T-helper 1 cell (primary cell): Measurements from ENCODE around the gene DMAC2L.
A peak's percentile ranks its signal among the peaks of the same experiment; 100 is the strongest.
"Not testable (repeated sequence)": the region's sequence is repeated elsewhere in the genome, so short reads cannot be mapped to it uniquely, and the experiment has no call there.

Experiments used
- DNase-seq, 5 donors: peaks; one replicate each; pipeline ENCODE4 v3.0.0-alpha.2; 2012 to 2020

The DMAC2L gene

DNA sequence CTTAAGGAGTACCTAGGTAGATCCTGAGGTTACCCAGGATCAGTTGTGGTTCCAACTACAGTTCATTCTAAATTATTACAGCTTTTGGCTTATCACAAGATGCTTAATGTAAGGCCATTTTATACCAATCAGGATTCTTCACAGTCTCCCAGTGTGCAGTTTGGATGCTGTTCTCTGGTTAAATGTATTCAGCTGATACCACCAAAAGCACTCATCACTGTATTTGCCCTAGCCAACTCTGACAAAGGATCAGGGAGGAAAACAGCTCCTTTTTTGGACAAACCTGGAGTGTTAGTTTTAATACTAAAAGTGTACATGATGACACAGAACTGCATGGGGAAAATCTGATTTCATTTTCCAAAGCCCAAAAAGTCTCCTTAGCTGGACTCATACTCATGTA is 19.5 kb downstream of the DMAC2L start:
- DNase-seq, result no peak

DNA sequence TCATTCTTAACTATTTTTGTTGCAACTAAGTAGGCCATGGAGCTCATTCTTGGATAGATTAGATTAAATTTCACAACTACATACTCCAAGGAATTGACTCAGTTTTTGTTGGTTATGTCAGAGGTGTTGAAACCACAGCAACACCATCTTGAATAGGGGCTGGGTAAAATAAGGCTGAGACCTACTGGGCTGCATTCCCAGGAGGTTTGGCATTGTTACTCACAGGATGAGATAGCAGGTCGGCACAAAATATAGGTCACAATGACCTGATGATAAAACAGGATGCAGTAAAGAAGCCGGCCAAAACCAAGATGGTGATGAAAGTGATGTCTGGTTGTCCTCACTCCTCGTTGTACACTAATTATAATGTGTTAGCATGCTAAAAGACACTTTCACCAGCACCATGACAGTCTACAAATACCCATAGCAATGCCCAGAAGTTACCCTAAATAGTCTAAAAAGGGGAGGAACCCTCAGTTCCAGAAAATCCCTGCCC is 20.9 kb downstream of the DMAC2L start:
- no peak for DNase-seq

DNA sequence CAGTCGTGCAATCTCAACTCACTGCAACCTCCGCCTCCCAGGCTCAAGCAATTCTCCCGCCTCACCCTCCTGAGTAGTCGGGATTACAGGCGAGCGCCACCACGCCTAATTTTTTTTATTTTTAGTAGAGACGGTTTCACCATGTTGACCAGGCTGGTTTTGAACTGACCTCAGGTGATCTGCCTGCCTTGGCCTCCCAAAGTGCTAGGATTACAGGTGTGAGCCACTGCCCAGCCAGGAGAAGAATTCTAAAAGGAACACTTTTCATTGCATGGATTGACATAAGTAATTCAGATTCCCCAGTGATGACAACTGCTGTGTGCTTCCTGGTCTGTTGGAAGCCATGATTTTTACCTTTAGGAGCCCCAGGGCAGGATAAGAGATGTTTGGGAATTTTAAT is 22.1 kb downstream of the DMAC2L start:
- DNase-seq, result no peak

DNA sequence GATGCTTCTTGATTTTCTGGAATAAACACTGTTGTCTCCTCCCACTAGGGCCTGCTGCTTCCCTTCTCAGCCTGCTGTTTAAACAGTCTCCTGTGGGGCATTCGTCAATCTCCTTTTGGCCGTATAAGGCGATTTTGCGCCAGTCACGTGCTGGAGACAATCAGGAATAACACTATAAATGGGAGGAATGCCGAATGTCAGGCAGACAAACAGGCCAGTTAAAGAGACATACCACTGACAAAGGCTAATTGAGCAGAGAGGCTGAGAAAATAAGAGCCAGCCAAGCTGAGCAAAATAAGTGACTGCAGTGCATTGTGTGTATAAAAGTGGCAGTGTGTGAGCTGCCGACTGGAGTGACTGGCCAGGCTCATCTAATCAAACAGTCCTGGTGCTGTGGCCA is 23.3 kb downstream of the DMAC2L start:
- no peak for DNase-seq

DNA sequence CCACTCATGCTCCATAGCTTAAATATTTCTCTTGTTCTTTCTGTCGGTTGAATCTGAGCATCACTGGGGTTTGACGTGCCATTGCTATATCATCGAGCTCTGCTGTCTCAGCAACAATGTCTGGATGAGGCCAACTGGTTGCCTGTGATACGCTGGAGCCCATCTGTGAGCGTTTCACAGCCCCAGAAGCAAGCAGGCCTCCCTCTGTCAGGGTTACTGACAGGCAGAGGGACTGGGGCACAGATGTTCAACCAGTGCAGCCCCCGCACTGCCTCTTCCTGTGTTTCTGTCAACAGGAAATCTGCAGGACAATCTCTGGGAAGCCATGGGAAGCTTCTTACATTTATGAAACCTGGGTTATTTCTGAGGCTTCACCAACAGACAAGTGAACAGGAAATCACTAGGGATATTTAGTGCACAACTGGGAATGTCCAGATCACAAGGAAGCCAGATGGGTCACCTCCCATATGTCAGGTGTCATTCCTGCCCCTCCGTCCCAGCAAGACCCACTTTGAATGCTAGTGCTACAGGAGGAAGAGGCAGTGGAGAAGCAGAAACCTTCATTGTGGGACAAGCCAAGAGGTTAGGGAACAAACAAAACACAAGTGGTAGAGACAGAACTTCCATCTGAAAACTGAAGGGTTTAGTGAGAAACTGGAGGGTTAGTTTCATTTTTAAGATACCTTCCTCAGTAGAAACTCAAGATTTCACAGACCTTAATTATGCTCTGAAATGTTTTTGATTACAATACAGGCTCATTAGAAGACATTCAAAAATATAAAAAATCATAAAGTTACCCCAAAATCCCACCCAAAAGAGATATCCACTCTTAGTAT is 24.1 kb downstream of the DMAC2L start:
- DNase-seq, result no peak

DNA sequence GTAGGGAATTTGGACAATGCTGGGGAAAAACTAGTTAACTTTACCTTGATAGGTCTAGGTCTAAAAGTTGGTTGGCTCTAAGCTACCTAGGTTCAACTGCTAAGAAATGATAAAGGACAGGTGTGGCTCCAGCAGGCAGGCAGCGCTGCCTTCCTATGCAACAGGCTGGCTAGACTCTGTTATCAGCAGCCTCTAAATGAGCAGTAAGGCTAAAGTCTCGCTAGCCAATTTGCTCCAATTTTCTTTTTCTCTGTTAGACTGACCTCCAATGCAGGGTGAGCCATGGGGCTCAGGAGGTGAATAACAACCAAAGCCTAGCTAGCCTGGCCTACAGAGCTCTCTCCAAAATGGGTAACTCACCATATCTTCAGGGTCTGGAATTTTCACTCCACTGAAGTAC is 26.5 kb downstream of the DMAC2L start:
- no peak for DNase-seq

DNA sequence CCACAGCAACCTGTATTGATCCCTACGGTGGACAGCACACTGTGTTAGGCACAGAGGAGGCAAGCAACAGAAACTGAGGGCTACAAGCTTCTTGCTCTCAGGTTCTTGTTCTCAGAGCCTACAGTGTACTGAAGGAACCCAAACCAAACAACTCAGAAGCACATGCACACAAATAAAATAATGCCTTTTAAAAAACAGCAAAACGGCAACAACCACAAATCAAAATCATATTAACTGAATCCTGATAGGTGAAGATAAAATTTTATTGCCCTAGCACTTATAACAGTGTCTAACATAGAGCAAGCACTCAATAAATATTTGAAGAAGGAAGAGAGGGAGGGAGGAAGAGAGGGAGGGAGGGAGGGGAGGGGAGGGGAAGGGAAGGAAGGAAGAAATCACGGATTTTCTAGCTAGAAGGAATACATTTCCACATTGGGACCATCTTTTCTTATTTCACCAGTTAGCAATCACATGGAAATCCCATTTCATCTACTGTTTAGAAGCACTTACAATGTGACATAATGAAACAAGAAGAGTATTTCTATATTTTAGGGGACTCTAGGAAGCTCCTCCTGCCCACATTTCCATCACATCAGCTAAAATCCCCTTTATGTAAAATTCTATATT is 27.2 kb downstream of the DMAC2L start:
- DNase-seq, result no peak

DNA sequence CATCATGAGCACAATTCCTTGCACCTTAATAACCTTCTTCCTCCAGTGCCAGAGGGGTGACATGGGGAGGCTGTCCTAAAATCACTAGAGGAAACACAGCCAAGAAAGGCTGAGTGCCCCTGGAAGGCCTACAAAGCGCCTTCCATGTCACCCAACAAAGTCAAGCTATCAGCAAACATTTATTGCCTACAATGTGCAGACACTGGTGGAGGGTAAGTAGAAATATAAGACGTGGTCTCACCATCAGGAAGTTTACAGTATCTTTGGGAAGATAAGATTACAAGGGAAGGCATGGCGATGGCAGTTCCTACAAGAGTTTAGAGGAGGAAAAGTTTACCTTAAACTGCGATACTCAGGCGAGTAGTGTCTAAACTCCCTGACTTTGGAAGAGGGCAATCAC is 27.9 kb downstream of the DMAC2L start:
- no peak for DNase-seq

DNA sequence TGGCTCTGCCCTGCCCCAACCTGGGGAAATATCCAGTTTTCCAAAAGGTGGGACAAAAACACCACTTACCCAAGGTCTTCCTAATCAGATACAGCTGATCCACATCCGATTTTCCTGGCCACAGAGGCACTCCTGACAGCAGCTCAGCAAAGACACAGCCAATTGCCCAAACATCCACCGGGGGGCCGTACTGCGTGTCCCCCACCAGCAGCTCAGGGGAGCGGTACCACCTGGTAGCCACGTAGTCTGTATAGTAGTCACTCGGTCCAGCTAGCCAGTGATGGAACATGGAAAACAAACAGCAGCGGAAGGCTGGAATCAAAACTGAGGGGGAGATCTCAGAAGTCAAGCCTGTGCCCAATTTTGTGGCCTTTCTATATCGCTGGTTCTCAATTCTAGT is 28.8 kb downstream of the DMAC2L start:
- no peak for DNase-seq

DNA sequence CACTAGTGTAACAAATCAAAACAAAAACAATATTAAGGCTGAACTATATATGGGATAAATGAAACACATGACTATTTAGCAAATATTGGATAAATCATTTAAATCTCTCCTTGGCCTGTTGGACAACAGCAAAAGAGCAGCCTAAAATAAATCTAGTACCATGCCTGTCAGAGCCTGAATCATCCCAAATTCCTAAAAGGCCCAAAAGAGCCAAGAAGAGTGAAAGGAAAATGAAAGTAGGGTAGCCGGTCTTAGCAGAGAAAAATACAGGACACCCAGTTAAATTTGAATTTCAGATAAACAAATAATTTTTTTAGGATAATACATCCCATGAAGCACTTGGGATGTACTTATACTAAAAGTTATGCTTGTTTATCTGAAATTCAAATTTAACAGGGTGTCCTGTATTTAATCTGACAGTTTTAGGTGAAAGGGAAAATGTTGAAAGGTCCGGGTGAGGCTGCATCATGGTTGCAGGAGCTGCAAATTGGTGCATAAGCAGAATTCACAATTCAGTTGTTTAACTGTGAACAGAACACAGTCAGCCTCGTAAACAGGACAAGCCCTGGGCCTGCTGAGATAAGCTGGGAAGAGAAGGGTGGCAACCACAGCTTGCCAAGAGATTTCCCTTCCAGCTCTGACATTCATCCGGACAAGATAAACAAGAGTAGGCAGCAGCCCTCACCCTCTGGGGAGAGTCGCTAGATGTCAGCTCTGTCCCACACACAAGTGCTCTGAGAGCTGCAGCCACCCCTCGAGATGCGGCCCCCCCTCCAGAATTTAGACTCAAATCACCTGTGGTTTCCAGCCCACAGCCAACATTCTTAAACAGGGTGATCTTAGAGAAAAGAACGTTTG is 30.3 kb downstream of the DMAC2L start:
- peak in 1 of 5 donors; percentile 9 for DNase-seq

DNA sequence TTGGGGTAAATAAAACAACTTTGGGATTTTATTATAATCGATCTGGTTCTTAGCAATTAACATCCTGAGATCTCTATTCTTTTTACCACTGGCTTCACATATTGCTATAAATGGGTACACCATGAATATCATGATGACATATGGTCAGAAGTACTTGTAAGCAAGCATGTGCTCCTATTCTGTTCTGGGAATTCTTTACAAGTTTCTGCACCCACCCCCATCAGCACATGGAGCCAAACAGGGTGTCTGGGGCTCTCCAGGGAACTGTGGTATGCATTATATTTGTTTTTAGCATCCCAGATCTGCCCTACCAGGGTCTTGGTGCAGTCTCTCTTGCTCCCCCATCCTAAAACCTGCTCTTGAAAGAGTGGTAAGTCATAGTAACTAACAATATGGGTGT is 31.3 kb downstream of the DMAC2L start:
- DNase-seq, result no peak

DNA sequence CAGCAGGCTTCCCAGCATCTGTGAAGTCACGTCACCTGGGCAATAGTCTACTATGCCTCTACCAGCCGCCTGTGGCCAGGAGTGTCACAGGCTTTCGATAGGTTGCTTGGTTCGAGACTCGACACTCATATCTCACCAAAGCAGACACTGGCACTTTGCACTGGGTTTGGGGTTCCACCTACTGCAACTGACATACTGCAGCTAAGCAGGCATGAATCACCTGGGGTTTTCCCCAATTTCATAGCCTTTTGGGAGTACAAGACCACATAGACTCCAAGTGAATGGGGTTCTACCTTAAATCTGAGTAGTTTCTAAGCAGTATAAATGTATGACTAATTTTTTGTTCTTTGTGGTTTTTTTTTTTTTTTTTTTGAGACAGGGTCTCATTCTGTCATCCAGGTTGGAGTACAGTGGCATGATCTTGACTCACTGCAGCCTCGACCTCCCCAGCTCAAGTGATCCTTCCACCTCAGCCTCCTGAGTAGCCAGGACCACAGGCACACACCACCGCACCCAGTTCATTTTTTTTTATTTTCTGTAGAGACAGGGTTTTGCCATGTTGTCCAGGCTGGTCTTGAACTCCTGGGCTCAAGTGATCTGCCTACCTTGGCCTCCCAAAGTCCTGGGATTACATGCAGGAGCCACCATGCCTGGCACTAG is 32.1 kb downstream of the DMAC2L start:
- DNase-seq, result peak in 1 of 5 donors; percentile 78

DNA sequence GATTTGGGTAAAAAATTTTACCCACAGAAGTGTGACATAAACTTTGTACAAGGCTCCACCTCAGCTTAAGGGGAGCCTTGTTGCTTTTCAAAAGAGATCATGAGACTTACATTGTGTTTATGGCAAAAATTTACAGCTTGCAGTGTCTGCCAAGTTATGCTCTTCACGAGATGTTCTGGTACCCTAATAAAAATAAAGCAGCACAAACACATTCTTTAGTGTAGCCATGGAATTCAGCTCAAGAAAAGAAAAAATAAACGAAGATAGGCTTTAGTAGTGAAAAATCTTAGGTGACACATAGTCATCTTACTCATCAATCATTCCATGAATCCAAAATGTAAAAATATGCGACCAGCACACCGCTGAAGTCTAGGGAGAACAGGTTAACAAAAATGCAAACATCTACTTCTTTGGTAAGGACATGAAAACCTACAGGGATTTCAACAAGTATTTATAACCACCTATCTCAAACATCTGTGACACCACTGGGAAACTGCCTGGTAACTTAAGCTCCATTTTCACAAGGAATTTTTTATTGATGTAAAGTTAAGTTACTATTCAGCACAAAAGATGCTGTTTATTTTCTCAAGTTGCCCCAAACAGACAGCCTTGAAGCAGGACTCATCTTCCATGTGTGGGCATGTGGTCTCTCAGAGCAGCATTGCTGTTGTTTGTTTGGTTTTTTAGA is 32.9 kb downstream of the DMAC2L start:
- DNase-seq, result no peak

DNA sequence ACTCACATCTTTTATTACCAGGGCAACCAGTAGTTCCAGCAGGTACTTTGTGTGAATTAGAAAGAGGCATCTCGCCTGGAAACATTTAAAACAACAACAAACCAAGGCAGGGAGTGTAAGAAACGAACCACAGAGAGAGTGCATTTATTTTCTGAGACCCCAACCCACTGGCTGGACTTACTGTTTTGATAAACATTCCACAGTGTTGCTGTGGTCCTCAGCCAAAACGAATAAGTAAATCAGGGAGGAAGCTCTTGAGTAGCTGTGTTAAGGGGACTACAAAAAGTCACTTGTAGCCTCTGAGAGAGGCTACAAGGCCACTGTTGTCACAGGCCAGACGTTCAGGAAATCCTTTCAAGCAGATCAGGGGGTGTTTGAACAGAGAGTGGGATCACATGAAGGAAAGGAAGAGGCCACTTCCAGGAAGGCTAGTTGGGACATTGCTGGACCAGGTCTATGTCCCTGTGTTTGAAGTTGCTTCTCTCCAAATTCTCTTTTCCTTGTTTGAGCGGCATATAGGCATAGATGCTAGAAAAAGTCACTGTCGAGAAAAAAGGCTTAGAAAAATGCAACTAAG is 33.8 kb downstream of the DMAC2L start:
- no peak for DNase-seq

DNA sequence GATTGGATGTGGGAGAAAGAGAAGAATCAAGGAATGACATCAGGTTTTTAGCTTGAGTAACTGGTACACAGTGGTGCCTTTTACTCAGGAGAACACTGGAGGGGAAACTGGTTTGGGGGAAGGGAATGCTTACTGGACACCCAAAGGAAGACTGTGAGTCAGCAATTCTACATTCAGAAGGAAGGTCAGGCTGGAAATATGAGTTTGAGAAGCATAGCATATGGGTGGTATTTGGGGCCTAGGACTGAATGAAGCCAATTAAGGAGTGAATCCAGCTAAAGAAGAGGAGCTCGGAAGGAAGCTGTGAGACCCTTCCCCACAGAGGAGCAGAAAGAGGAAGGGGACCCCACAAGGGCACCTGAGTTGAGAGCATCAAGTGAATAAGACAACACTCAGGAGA is 35.4 kb downstream of the DMAC2L start:
- no peak for DNase-seq

DNA sequence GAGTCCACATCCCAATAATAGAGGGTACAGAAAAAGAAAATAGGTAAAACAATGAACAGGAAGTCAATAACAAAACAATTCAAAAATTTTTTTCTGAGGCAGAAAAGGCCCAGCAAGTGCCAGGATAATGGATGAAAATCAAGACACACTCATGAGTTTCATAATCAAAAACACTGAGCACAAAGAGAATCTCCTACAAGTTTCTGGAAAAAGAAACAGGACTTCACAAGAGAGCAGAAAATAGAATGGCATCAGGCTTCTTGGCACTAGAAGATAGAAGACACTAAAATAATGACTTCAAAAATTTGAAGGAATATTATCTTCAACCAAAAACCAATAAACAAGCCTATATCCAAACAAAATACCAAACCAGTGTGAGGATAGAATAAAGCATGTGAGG is 36.8 kb downstream of the DMAC2L start:
- no peak for DNase-seq

DNA sequence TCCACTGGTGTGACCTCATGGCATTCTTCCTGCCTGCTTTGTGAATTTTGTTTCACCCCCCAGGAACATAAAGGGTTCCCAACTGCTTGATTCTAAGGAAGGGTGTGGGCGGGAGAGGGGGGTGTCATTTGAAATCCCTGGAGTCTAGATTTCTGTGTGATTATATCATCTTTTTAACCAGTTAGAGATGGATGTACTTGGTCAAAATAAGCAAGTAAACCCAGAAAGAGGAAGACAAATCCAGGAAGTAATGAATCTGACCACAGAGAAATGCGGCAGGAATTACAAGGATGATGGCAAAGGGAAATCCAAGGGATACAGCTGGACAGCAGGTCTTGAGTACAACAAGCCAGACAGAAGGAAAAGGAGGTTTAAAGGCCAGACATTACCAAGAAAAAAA is 38.9 kb downstream of the DMAC2L start:
- no peak for DNase-seq

DNA sequence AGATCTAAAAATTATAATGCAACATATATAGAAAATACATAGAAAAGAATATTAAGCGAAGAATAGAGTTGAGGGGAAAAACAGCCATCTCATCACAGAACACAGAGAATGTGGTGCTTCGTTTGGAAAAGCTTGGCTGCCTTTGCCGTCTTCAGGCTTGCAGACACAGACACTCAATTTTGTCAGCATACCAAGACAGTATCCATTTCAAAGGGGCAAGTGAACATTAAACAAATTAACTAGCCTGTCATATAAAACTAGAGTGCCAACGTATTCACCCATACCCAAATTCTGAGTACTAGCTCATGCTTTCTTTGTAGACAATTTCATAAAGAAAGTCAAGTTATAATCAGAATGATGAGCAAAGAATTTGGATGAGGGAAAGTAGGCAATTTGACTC is 40.5 kb downstream of the DMAC2L start:
- no peak for DNase-seq

DNA sequence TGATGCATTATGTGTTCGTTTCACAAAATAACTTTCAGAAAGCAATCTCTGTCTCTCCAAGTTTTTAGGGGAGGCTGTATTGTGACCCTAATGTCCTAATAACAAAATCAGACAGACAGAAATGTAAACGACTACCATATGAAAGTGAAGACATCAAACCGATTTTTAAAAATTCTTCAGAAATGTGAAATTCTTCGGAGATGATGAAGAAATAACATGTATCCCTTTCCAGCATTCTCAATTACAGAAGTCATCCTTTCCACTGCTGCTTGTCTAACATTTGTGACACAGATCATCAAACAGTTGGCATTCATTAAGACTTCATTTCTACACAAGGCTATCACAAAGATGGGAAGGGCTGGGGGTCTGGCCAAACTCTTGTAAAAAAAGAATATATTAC is 41.0 kb downstream of the DMAC2L start:
- no peak for DNase-seq

DNA sequence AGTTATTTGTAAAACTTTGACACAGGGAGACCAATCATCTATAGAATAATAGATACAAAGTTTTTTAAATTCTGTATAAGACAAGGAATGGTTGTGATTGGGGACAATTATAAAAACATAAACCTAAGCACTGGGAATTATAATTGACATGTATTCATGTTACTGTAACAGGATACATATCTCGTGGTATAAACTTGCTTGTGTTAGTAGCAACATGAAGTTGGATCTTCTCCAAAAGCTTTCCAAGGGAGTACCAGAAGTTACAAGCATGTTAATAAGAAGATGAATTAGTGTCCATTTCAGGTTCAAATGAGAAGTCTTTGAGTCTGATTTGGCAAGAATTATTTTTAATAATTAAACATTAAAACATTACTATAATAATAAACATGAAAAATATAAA is 42.4 kb downstream of the DMAC2L start:
- DNase-seq, result no peak

DNA sequence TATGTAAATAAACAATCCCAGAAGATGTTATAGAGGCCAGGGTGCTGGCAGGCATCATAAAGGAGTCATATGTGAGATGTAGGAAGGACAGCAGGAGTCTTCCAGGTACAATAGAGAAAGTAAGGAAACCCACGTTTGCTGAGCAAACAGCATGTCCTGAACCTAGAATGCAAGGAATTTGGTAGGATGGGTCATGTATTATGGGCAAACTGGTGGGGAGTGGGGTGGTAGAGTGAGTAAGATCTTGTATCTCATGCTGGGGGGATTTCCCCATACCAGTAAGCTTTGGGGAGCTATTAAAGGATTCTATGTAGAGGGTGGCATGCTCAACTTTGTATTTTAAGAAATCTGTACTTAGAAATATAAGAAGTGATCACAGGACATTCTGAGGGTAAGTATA is 43.6 kb downstream of the DMAC2L start:
- no peak for DNase-seq

DNA sequence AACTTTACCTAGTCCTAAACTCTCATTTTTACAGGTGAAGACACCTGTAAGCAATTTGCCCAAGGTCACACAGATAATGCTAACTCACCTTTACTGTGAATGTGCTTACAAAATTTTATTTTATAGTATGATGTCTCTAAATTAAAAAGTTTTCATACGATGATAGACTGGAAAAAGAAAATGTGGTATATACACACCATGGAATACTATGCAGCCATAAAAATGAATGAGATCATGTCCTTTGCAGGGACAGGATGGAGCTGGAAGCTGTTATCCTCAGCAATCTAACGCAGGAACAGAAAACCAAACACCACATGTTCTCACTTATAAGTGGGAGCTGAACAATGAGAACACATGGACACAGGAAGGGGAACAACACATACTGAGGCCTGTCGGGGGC is 44.2 kb downstream of the DMAC2L start:
- not testable (repeated sequence) for DNase-seq
